Transverse colon (tissue), 4 donors: Measurements from ENCODE around the gene SWAP70. TPM values are rescaled to one million over a fixed set of nuclear protein-coding genes. Genes with fewer than 3 reads are reported as not detected.
A peak's percentile ranks its signal among the peaks of the same experiment; 100 is the strongest.
"Not testable (repeated sequence)": the region's sequence is repeated elsewhere in the genome, so short reads cannot be mapped to it uniquely, and the experiment has no call there.

Source experiments
- DNase-seq: peaks from one replicate; pipeline ENCODE4 v3.0.0-alpha.2; 2019
- H3K27ac ChIP-seq, 4 donors: fragments of 200-600 bp; sonication (generic); 2 replicates each; pipeline ENCODE4 v1.5.1; 2016 to 2018; ENCODE audit warnings: inconsistent platforms in 4 of 4
- H3K27me3 ChIP-seq: fragments of 200-600 bp; sonication (generic); 2 replicates; pipeline ENCODE4 v1.5.1; 2017; ENCODE audit warnings: inconsistent platforms
- H3K36me3 ChIP-seq, 4 donors: fragments of 200-600 bp; sonication (generic); 2 replicates each; pipeline ENCODE4 v1.5.1; 2017 to 2019; ENCODE audit warnings: inconsistent platforms in 4 of 4
- H3K4me1 ChIP-seq, 4 donors: fragments of 200-600 bp; sonication (generic); 2 replicates each; pipeline ENCODE4 v1.5.1; 2017 to 2020; ENCODE audit warnings: inconsistent platforms in 4 of 4
- H3K4me3 ChIP-seq, 4 donors: fragments of 200-600 bp; sonication (generic); 1 replicate in 1 of 4; 2 replicates in 3 of 4; pipeline versions ENCODE4 v1.5.1 to v1.6.1; 2017 to 2019; ENCODE audit warnings: inconsistent platforms in 4 of 4
- H3K9me3 ChIP-seq, 2 donors: fragments of 200-600 bp; sonication (generic); 2 replicates each; pipeline ENCODE4 v1.5.1; 2017 to 2019; ENCODE audit warnings: inconsistent platforms in 2 of 2
- CTCF ChIP-seq, 5 experiments: fragments of 200-600 bp in 3 of 5; fragments of 450-650 bp in 2 of 5; sonication (generic) in 3 of 5; IDR thresholded peaks; 1 replicate in 2 of 5; 2 replicates in 3 of 5; pipeline ENCODE4 v1.5.1; 2016 to 2017; ENCODE audit warnings: antibody characterized with exemption in 5 of 5, inconsistent platforms in 3 of 5, mild to moderate bottlenecking in 2 of 5, moderate library complexity in 1 of 5
- EP300 ChIP-seq: sonication (generic); formaldehyde crosslinking; IDR thresholded peaks from one replicate; pipeline ENCODE4 v1.6.1; 2017; ENCODE audit warnings: antibody characterized with exemption, low read depth
- POLR2A ChIP-seq: fragments of 450-650 bp; IDR thresholded peaks from one replicate; pipeline ENCODE4 v1.6.1; 2016; ENCODE audit warnings: antibody characterized with exemption, mild to moderate bottlenecking, moderate library complexity
- POLR2AphosphoS5 ChIP-seq, 3 donors: sonication (generic); formaldehyde crosslinking; IDR thresholded peaks; one replicate each; pipeline ENCODE4 v1.6.1; 2016; ENCODE audit warnings: antibody characterized with exemption in 3 of 3
- WGBS, 2 donors: methylation state at CpG; one replicate each; pipeline ENCODE4 v1.1.5; 2018; ENCODE audit warnings: low coverage in 1 of 2; 5-methylcytosine and 5-hydroxymethylcytosine counted together
- in situ Hi-C, 4 donors: fragments of 200-750 bp; cut with MboI; loops; one replicate each; pipeline versions ENCODE4 v1.15.0 to v1.15.1; 2017; ENCODE audit warnings: low sequenced_read_pairs in 3 of 4, low pct_ligation_motif_present in 1 of 4, low pct_unique_long_range_greater_than_20kb in 1 of 4
- intact Hi-C: fragments of 100-400 bp; cut with DNase I; formaldehyde crosslinking; loops from one replicate; pipeline ENCODE4 v1.15.1; 2023; ENCODE audit warnings: low total_unique reads
- total RNA-seq, 4 donors: library from RNA; depleted of rRNA; stranded (reverse); fragments of >200 nt; gene quantifications; one replicate each; pipeline ENCODE4 v1.1.0, GENCODE V29; 2016

Gene SWAP70
- total RNA-seq, 4 donors from 2014 or later: 18.8 to 52.5 (median 29.1) TPM

- Histone ChIP-seq H3K27me3 (no peaks in the 10 kb centered on the region), H3K4me1 (peaks cover 18 to 42% (median 26%) of the 10 kb centered on the region in 4 donors), H3K27ac (peak overlapping the region in 2 of 4 donors; percentile 40 to 49), H3K4me3 (no peak overlapping the region), H3K9me3 (no peaks in the 10 kb centered on the region), H3K36me3 (peaks cover 0 to 17% (median 3%) of the 10 kb centered on the region in 4 donors)
- DNase-seq: no peak
- TF ChIP-seq POLR2AphosphoS5 (IDR thresholded peaks at IDR 0.05) (no peak), CTCF (IDR thresholded peaks at IDR 0.05) (no peak), EP300 (no peak)
- WGBS, 2 donors: 43 to 57% methylated on average over 2 of the region's 2 CpGs
- intact Hi-C loops (no loop called here), in situ Hi-C loops (no loop called here)
Measured at GRCh38 chr11:9692691-9693090, 28.8 kb downstream of the SWAP70 start.

GRCh38 chr11:9693801-9694553, 30.1 kb downstream of the SWAP70 start:
- Histone ChIP-seq H3K4me1 (peaks cover 12 to 32% (median 22%) of the 10 kb centered on the region in 4 donors), H3K27ac (no peak overlapping the region), H3K36me3 (peaks cover 0 to 17% (median 3%) of the 10 kb centered on the region in 4 donors), H3K27me3 (no peaks in the 10 kb centered on the region), H3K4me3 (no peak overlapping the region), H3K9me3 (no peaks in the 10 kb centered on the region)
- intact Hi-C loops: no loop called here
- no peak for DNase-seq
- TF ChIP-seq CTCF (IDR thresholded peaks at IDR 0.05): no peak
- TF ChIP-seq POLR2AphosphoS5 (IDR thresholded peaks at IDR 0.05): no peak
- TF ChIP-seq POLR2A: no peak
- no peak for TF ChIP-seq EP300
- in situ Hi-C loops: no loop called here
- 81% methylated on average over 2 of the region's 2 CpGs; no CpG with 5 or more reads in 1 of the 2 donors for WGBS, 2 donors

GRCh38 chr11:9695228-9695627, 31.4 kb downstream of the SWAP70 start:
- 91 to 94% methylated on average over 7 to 8 of the region's 8 CpGs for WGBS, 2 donors
- H3K4me3 ChIP-seq, H3K27ac ChIP-seq, H3K9me3 ChIP-seq, DNase-seq, H3K27me3 ChIP-seq, intact Hi-C loops, in situ Hi-C loops: not testable (repeated sequence)
- Histone ChIP-seq H3K4me1 (peaks cover 6 to 27% (median 13%) of the 10 kb centered on the region in 4 donors), H3K36me3 (peaks cover 0 to 17% (median 3%) of the 10 kb centered on the region in 4 donors)

- Histone ChIP-seq H3K4me1 (peaks cover 11 to 35% (median 14%) of the 10 kb centered on the region in 4 donors), H3K27ac (no peak overlapping the region), H3K27me3 (no peaks in the 10 kb centered on the region), H3K4me3 (no peak overlapping the region), H3K36me3 (peaks cover 0 to 17% (median 3%) of the 10 kb centered on the region in 4 donors), H3K9me3 (no peaks in the 10 kb centered on the region)
- DNase-seq: no peak
- in situ Hi-C loops (no loop called here), intact Hi-C loops (no loop called here)
- TF ChIP-seq EP300 (no peak), POLR2A (no peak), CTCF (IDR thresholded peaks at IDR 0.05) (no peak), POLR2AphosphoS5 (IDR thresholded peaks at IDR 0.05) (no peak)
- WGBS, 2 donors: 93 to 100% methylated on average over 4 of the region's 4 CpGs
Measured at GRCh38 chr11:9697766-9698165, 33.9 kb downstream of the SWAP70 start.
